HFF-Myc (cell line): Measurements from ENCODE around the gene SYNJ2.

ENCODE experiments used
- DNase-seq: peaks from one replicate; pipeline ENCODE4 v3.0.0-alpha.2; 2011; ENCODE audit warnings: low read depth; ENCODE audit errors: extremely low read depth
- H3K4me3 ChIP-seq: replicated peaks from 2 replicates; pipeline ENCODE4 v1.5.1; 2011; ENCODE audit warnings: low read depth, mild to moderate bottlenecking, control low read depth, low read length
- CTCF ChIP-seq: IDR thresholded peaks from 2 replicates; pipeline ENCODE4 v1.5.1; 2012; ENCODE audit warnings: mild to moderate bottlenecking, low read depth, low read length, control low read depth; ENCODE audit errors: missing control alignments

SYNJ2 gene

DNA sequence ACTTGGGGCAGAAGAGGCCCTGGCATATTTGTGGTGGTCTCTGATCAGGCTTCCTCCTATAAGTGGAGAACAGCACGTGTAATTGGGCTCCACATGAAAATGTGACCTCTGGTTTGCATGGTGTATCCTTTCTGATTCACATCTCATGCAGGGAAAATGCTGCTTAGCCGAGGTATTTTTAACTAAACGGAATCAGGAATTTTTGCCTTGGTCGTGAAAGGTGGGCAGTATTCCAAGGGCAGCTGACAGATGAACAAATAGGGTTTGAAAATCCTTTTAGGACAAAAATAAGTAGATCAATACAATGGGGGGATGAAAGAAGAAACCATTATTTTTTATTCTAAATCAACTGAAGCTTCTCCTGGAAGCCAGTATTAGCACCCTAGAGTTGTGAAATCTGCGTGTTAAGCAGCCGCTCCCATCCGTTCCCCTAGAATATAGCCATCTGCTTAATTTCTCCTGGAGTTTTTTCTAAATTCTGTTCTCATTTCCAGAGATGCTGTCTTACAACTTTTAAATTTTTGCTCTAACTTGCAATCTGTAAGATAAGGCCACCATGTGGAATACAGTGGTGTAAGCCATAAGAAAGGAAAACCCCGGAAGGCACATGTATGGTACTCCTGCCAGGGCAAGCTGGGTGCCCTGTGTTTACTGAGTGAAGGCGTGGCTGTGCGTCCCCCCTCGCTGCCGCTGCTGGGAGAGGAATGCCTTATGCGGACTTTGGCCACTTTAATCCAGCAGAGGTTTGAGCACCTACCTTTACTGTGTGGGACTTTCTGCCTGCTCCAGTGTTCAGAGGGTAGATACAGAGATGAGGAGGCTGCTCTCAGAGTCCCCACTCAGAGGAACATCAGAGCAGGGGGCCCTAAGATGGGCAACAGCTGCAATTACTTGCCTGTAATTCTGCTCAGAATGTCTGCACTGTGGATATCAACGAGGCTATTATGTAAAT, 52.4 kb downstream of the SYNJ2 start:
- TF ChIP-seq CTCF = no peak
- no peak for DNase-seq

DNA sequence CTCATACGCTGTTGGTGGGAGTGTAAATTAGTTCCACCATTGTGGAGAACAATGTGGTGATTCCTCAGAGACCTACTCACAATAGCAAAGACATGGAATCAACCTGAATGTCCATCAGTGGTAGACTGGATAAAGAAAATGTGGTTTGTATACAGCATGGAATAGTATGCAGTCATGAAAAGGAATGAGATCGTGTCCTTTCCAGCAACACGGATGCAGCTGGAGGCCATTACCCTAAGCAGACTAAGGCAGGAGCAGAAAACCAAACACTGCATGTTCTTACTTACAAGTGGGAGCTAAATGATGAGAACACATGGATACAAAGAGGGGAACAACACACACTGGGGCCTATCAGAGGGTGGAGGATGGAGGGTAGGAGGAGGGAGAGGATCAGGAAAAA, 54.6 kb downstream of the SYNJ2 start:
- no peak overlapping the region for H3K4me3 ChIP-seq
- no peak for DNase-seq
- no peak for TF ChIP-seq CTCF

More for the DNA sequence above, 52.4 kb downstream of the SYNJ2 start:
- H3K4me3 ChIP-seq = no peak overlapping the region

GRCh38 chr6:158037021-158037420, 55.4 kb downstream of the SYNJ2 start:
- no peak overlapping the region for H3K4me3 ChIP-seq
- TF ChIP-seq CTCF = no peak
- no peak for DNase-seq

- no peak overlapping the region for H3K4me3 ChIP-seq
- no peak for DNase-seq
- TF ChIP-seq CTCF = no peak
Measured at GRCh38 chr6:158037771-158038170, 56.1 kb downstream of the SYNJ2 start.

DNA sequence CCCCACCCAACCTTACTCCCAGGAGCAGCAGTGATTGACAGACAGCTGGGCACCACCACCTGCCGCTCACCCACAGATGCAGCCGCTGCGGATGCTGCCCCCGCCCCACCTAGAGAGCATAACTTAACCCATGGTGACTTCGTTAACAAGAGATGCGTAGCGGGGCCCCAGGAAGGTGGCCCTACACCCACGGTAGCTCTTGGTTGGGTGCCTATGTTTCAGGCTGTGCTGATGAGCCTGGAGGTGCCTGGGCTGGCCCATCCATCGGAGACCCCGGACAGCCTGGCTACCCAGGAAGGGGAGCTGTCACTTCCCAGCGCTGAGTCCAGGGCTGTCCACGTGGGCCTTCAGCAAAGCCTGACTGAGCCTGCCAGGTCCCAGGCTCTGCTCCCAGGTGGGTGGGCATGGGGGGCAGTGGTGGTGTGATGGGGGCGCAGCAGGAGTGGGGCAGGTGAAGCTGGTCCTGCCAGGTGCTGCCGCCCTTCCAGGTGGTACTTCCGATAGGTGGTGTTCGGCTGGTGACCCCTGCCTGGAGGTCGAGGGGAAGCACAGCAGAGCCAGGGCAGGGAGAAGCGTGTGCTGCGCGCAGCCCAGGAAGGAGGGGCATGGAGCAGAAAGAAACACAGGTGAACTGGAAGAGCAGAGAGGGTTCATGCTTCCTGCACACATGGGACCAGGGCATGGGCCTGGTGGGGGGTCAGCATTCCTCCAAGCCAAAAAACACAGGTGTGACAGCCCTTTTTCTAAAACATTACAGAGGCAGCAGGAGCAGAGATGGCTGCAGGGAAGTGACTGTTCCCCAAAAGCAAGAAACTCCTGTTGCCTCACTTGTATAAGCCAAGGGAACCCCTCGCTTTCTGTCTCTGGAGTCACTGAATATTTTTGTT, 56.9 kb downstream of the SYNJ2 start:
- DNase-seq = no peak
- no peak overlapping the region for H3K4me3 ChIP-seq
- no peak for TF ChIP-seq CTCF

DNA sequence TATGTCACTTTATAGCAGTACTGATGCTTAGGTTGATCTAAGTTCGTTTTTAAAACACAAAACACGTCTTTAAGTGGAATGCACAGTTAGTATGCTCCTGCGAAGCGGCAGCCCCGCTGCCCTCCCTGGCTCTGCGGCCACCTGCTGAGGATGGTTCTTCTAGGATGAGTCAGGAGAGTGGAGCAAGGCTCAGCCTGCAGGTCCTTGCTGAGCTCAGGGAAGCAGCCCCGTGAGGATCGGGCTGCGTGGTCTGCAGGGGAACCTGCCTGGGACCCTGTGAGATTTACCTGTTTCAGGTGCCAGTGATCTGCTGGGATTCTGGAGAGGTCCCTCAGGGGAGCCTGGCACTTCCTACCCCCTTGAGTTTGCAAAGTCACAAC, 57.5 kb downstream of the SYNJ2 start:
- DNase-seq = no peak
- TF ChIP-seq CTCF = no peak
- no peak overlapping the region for H3K4me3 ChIP-seq
